Fibroblast of pulmonary artery (primary cell): ENCODE results near the gene PINK1.

ENCODE experiments used
- DNase-seq: peaks from one replicate; pipeline ENCODE4 v3.0.0-alpha.2; 2010; ENCODE audit warnings: low read depth
- H3K4me3 ChIP-seq: replicated peaks from 2 replicates; pipeline ENCODE4 v1.5.1; 2011; ENCODE audit warnings: low read depth, mild to moderate bottlenecking, control low read depth, low read length, moderate library complexity
- TF ChIP-seq, protein P1 (sequence below): IDR thresholded peaks from 2 replicates; pipeline ENCODE4 v1.5.1; 2011; ENCODE audit warnings: mild to moderate bottlenecking, control low read depth, low read length, inconsistent platforms; ENCODE audit errors: missing control alignments

PINK1 gene

DNA sequence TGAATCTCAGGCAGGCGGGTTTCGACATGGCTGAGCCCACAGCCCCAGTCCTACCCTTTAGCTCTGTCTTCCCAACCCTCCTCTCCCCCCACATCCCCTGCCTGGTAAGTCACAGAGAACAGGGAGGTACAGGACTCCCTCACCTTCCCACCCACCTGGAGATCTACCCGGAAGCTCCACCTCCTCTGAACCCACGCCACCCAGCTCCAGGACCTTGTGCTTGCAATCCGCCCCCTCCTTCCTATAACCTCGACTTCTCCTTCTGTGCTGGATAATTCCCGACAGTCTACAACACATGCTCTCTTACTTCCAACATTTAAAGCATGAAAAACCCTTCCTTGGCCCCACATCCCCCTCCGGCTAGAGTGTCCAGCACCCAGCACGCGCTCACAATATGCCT, 62.3 kb downstream of the PINK1 start:
- no peak for DNase-seq
- no peak overlapping the region for H3K4me3 ChIP-seq
- TF ChIP-seq, protein P1, sequence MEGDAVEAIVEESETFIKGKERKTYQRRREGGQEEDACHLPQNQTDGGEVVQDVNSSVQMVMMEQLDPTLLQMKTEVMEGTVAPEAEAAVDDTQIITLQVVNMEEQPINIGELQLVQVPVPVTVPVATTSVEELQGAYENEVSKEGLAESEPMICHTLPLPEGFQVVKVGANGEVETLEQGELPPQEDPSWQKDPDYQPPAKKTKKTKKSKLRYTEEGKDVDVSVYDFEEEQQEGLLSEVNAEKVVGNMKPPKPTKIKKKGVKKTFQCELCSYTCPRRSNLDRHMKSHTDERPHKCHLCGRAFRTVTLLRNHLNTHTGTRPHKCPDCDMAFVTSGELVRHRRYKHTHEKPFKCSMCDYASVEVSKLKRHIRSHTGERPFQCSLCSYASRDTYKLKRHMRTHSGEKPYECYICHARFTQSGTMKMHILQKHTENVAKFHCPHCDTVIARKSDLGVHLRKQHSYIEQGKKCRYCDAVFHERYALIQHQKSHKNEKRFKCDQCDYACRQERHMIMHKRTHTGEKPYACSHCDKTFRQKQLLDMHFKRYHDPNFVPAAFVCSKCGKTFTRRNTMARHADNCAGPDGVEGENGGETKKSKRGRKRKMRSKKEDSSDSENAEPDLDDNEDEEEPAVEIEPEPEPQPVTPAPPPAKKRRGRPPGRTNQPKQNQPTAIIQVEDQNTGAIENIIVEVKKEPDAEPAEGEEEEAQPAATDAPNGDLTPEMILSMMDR, result no peak

DNA sequence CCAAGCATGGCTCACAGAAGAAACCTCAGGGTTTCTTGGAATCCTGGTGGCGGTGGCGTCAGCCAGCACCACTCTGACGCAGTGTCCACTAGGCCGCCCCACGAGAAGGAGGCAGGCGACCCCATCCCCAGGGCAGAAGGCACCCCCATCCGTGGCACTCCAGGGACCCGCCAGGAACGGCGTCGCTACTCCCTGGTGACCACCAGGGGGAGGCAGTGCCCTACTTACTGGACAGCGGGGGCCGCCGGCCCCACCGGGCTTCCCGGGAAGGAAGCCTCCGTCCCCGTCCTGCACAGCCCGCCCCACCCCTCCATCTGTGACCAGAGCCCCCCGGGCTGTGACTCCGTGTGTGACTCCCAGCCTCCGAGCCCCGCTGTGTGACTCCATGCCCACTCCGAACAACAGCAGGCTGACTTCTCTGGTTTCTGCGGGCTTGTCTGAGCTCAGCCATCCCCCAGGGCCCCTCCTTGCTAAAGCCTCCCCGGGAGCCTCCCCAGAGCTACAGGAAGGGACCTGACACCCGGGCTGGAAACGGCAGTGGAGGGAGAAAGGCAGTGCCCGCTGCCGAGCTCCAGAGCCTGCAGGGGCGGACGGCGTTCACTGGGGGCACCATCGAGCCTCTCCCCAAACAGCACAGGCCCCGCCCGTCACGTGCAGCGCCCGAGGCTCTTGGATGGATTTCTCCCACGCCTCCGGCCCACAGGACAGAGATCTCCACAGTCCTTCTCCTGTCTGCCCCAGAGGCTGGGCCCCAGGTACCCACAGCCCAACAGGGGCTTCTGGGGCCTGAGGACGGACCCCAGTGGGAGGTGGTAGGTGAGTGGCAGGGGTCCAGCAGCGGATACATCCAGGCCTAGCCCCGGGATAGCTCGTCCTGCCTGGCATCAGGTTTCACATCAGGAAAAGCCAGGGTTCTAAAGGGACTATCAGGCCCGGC, 63.4 kb downstream of the PINK1 start:
- peak overlapping the region; percentile 52 for H3K4me3 ChIP-seq
- TF ChIP-seq, protein P1, result peak; percentile 81
- DNase-seq, result peak; percentile 95

DNA sequence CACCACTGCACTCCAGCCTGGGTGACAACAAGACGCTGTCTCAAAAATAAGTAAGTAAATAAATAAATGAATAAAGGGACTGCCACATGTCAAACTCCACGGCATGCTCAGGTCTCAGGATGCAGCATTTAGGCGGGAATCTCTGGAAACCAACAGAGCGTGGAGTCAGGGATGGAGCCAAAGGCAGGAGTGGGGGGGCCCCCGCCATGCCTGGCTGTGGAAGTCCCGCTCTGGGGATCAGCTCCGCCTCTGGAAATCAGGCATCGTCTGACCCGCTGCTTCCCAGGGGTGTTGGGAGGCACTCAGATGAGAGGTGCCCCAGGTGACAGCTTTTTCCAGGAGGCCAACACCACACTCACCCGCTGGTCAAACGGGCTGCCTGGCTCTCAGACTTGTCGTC, 64.3 kb downstream of the PINK1 start:
- no peak for DNase-seq
- no peak overlapping the region for H3K4me3 ChIP-seq
- TF ChIP-seq, protein P1, result no peak

DNA sequence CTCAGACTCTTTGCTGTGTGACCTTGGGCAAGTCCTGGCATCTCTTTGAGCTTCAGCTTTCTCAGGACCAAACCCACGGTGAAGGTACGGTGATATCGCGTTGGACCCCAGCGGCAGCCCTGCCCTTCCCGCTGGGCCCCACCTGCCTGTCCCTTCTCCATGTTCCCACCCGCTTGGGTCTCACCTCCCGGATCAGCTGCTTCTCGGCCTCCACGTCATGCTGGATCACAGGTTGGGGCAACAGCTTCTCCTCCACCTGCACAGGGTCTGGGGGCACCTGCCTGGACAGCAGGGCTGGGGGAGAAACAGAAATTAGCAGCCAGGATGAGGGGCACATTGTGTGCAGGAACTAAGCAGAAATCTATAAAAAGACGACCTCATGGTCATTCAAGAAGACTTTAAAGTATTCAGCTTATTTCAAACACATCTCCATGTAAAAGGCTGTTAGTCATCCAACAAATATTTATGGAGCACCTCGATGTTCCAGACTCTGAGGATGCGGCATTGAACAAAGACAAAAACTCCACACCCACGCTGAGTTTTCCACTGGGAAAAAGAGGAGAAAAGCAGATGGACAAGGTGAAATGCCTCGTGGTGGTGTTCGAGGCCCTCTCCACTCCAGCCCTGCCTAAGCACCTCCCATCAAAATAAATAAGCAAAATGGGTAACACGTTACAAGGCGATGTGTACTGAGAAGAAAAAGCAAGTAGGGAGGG, 65.1 kb downstream of the PINK1 start:
- no peak overlapping the region for H3K4me3 ChIP-seq
- DNase-seq, result peak; percentile 43
- TF ChIP-seq, protein P1, result no peak

DNA sequence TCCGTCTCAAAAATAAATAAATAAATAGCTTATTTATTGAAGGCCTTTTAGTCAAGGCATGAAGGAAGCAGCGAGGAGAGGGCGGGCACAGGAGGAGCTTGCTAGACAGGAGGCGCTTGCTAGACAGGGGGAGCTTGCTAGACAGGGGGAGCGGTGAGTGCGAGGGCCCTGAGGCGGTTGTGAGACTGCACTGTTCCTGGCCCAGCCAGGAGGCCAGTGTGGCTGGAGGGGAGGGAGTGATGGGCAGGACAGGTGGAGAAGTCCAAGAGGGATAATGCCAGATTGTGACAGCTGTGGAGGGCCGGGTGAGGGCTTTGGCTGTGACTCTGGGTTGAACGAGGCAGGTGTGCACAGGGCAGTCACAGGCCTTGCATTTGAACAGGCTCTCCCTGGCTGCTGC, 66.3 kb downstream of the PINK1 start:
- no peak for DNase-seq
- H3K4me3 ChIP-seq, result no peak overlapping the region
- TF ChIP-seq, protein P1, result no peak

DNA sequence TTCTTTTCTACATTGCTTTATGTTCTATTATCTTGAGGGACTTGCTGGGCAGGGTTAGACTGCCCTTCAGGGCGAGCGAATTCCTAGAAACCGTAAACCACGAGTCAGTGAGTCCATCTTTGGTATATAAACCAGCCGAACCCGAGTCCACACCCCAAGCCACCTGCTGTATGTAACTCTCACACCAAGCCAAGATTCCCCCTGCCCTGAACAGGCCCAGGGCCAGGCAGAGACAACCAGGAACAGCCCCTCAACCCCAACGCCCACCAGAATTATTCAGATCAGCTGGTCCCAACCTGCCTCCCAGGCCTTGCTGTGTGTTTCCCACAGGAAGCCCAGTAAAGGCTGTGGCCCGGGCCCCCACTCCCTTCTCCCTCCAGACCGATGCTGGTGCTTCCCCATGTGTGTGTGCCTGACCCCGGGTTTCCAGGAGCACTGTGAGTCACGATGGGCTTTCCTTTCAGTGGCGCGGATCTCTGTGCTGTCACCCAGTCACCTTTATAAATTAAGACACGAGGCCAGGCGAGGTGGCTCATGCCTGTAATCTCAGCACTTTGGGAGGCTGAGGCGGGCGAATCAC, 67.5 kb downstream of the PINK1 start:
- DNase-seq, result no peak
- TF ChIP-seq, protein P1, result no peak

More for the DNA sequence above, 67.5 kb downstream of the PINK1 start:
- H3K4me3 ChIP-seq, result no peak overlapping the region
